Breast epithelium (tissue), 4 donors: ENCODE measurements around the gene CCDC47. TPM values are rescaled to one million over a fixed set of nuclear protein-coding genes. Genes with fewer than 3 reads are reported as not detected.
A peak's percentile ranks its signal among the peaks of the same experiment; 100 is the strongest.

ENCODE experiments used
- DNase-seq, 2 donors: peaks; one replicate each; pipeline ENCODE4 v3.0.0-alpha.2; 2019; ENCODE audit warnings: low spot score in 2 of 2
- H3K27ac ChIP-seq, 2 donors: fragments of 200-600 bp; sonication (generic) in 1 of 2; one replicate each; pipeline ENCODE4 v1.5.1; 2016 to 2019; ENCODE audit warnings: mild to moderate bottlenecking in 1 of 2
- H3K27me3 ChIP-seq, 2 donors: fragments of 200-600 bp; sonication (generic) in 1 of 2; one replicate each; pipeline versions ENCODE4 v1.5.1 to v1.6.0; 2017 to 2019; ENCODE audit warnings: control low read depth in 1 of 2, mild to moderate bottlenecking in 1 of 2
- H3K36me3 ChIP-seq: fragments of 200-600 bp; one replicate; pipeline ENCODE4 v1.5.1; 2019
- H3K4me1 ChIP-seq, 2 donors: fragments of 200-600 bp; sonication (generic); one replicate each; pipeline ENCODE4 v1.5.1; 2016 to 2019; ENCODE audit warnings: control low read depth in 1 of 2
- H3K4me3 ChIP-seq, 3 donors: fragments of 200-600 bp; sonication (generic); 1 replicate in 2 of 3; 2 replicates in 1 of 3; pipeline ENCODE4 v1.5.1; 2016 to 2019; ENCODE audit warnings: mild to moderate bottlenecking in 3 of 3, moderate library complexity in 2 of 3
- H3K9me3 ChIP-seq, 2 donors: fragments of 200-600 bp; sonication (generic) in 1 of 2; one replicate each; pipeline ENCODE4 v1.5.1; 2016 to 2019; ENCODE audit warnings: control low read depth in 1 of 2
- CTCF ChIP-seq, 3 donors: fragments of 450-650 bp; IDR thresholded peaks; one replicate each; pipeline ENCODE4 v1.5.1; 2016 to 2017; ENCODE audit warnings: antibody characterized with exemption in 3 of 3, mild to moderate bottlenecking in 3 of 3, moderate library complexity in 3 of 3
- POLR2A ChIP-seq: fragments of 450-650 bp; IDR thresholded peaks from one replicate; pipeline ENCODE4 v1.6.1; 2016; ENCODE audit warnings: antibody characterized with exemption, mild to moderate bottlenecking, moderate library complexity
- POLR2AphosphoS5 ChIP-seq, 3 donors: sonication (generic); formaldehyde crosslinking; IDR thresholded peaks; one replicate each; pipeline ENCODE4 v1.6.1; 2017; ENCODE audit warnings: antibody characterized with exemption in 3 of 3
- intact Hi-C: fragments of 100-400 bp; cut with DNase I; formaldehyde crosslinking; loops from one replicate; pipeline ENCODE4 v1.15.1; 2023; ENCODE audit warnings: low total_unique reads
- total RNA-seq, 3 donors: library from RNA; depleted of rRNA; stranded (reverse); fragments of >200 nt; gene quantifications; one replicate each; pipeline ENCODE4 v1.1.0, GENCODE V29; 2016

CCDC47 gene
- total RNA-seq, 3 donors from 2014 or later = 54.1 to 89.5 (median 81.7) TPM

DNA sequence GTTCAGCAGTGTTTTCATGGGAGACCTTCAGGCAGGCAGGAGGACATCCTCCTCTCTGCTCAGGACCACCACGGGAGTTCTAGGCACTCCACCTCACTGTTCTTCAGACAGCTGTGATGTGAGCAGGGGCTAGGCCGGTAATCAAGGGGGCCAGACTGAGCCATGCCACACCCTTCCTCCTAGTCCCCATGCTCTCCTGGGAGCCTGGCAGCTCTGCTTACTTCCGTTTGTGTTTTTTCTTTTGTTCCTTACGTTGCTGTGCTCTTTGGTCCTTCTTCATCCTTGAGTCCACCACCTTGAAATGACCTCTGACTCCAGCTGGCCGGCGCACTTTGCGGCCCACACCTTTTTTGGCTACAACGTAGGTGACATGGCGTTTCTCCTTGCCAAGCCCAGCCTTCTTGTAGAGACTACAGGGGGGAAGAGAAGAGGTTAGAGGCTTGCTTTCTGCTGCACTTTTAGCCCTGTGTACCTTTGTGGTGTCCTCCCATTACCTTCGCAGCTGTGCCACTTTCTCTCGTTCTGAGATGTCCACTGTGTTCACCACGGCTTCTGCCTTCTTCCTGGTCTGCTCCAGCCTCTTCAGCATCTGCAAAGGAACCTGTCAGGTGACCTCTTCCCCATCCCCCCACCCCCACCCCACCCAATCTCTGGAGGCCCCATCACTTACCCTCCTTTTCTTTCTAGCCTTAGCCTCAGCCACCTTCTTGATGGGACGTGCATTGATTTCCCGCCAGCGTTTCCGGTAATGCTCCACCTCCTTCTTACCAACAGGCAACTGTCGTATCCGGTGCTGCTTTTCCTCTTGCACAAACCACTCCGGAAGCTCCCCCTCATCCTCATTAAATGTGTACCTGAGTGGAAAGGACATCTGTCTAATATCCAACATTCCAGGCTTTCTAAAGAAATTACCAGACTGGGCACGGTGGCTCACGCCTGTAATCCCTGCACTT, 46.5 kb upstream of the CCDC47 start:
- no peak for DNase-seq
- Histone ChIP-seq H3K4me1 (no peaks in the 10 kb centered on the region), H3K36me3 (peaks cover 31% of the 10 kb centered on the region), H3K9me3 (no peaks in the 10 kb centered on the region), H3K27ac (peak overlapping the region; percentile 17 to 49), H3K4me3 (no peak overlapping the region), H3K27me3 (no peaks in the 10 kb centered on the region)
- intact Hi-C loops = no loop called here
- TF ChIP-seq POLR2A (no peak), CTCF (IDR thresholded peaks at IDR 0.05) (no peak), POLR2AphosphoS5 (IDR thresholded peaks at IDR 0.05) (no peak)

DNA sequence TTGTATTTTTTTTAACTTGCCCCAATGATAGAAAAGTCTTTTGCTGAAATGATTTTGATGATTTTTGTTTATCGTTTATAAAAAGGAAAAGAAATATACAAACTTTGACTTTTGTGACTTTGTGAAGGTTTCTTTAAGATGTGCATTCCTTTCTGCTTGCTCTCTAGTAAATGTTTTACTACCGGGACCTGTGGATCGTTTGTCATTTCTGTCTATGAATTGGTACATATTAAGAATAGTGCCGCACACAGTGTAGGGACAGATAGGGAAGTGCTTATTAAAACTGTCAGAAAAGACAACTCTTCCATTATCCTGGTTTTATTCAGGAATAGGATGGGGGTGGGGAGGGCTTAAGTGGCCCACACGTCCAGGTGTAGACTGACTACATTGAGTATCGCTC, 45.7 kb upstream of the CCDC47 start:
- no peaks in the 10 kb centered on the region for H3K4me1 ChIP-seq
- no peaks in the 10 kb centered on the region for H3K9me3 ChIP-seq
- DNase-seq = no peak
- H3K27me3 ChIP-seq = no peaks in the 10 kb centered on the region
- H3K27ac ChIP-seq = peak overlapping the region in 1 of 2 donors; percentile 49
- intact Hi-C loops = no loop called here
- peaks cover 31% of the 10 kb centered on the region for H3K36me3 ChIP-seq
- no peak for TF ChIP-seq POLR2AphosphoS5 (IDR thresholded peaks at IDR 0.05)
- no peak for TF ChIP-seq CTCF (IDR thresholded peaks at IDR 0.05)
- TF ChIP-seq POLR2A = no peak
- no peak overlapping the region for H3K4me3 ChIP-seq

DNA sequence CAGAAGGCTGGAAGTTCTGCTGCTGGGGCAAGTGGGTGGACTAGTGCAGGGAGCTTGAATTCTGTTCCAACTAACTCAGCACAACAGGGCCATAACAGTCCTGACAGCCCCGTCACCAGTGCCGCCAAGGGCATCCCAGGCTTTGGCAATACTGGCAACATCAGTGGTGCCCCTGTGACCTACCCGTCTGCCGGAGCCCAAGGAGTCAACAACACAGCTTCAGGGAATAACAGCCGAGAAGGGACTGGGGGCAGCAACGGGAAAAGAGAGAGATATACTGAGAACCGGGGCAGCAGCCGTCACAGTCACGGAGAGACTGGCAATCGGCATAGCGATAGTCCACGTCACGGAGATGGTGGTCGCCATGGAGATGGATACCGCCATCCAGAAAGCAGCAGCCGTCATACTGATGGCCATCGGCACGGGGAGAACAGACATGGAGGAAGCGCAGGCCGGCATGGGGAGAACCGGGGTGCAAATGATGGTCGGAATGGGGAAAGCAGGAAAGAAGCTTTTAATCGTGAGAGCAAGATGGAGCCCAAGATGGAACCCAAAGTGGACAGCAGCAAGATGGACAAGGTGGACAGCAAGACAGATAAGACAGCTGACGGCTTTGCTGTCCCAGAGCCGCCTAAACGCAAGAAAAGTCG, 44.5 kb upstream of the CCDC47 start:
- Histone ChIP-seq H3K4me1 (no peaks in the 10 kb centered on the region), H3K27ac (no peak overlapping the region), H3K4me3 (no peak overlapping the region), H3K27me3 (no peaks in the 10 kb centered on the region), H3K9me3 (no peaks in the 10 kb centered on the region), H3K36me3 (peaks cover 36% of the 10 kb centered on the region)
- TF ChIP-seq CTCF (IDR thresholded peaks at IDR 0.05) = no peak
- TF ChIP-seq POLR2AphosphoS5 (IDR thresholded peaks at IDR 0.05) = no peak
- no peak for TF ChIP-seq POLR2A
- intact Hi-C loops = no loop called here
- no peak for DNase-seq

DNA sequence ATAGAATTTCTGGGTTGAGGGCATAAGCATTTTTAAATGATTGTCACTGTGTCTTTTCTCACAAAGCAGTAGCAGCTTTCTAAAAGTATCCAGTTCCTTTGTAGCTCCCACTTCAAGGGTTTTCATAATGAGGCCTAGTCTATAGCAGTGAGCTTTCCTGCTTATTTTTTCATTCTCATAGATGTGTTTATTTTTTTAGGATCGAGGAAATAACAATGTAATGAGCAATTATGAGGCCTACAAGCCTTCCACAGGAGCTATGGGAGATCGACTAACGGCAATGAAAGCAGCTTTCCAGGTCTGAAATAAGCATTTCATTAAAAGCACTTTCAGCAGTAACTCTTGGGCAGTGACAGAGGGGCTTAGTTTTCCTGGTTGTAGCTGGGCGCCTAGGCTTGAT, 43.3 kb upstream of the CCDC47 start:
- Histone ChIP-seq H3K36me3 (peaks cover 43% of the 10 kb centered on the region), H3K9me3 (no peaks in the 10 kb centered on the region), H3K27ac (no peak overlapping the region), H3K4me3 (no peak overlapping the region), H3K27me3 (no peaks in the 10 kb centered on the region), H3K4me1 (no peaks in the 10 kb centered on the region)
- intact Hi-C loops = no loop called here
- TF ChIP-seq CTCF (IDR thresholded peaks at IDR 0.05) (no peak), POLR2A (no peak), POLR2AphosphoS5 (IDR thresholded peaks at IDR 0.05) (no peak)
- no peak for DNase-seq

GRCh38 chr17:63816123-63816522, 42.7 kb upstream of the CCDC47 start:
- no peak for DNase-seq
- intact Hi-C loops = no loop called here
- peaks cover 40% of the 10 kb centered on the region for H3K36me3 ChIP-seq

More at GRCh38 chr17:63816123-63816522, 42.7 kb upstream of the CCDC47 start:
- no peak overlapping the region for H3K4me3 ChIP-seq
- no peaks in the 10 kb centered on the region for H3K27me3 ChIP-seq
- TF ChIP-seq POLR2AphosphoS5 (IDR thresholded peaks at IDR 0.05) (no peak), CTCF (IDR thresholded peaks at IDR 0.05) (no peak)
- H3K27ac ChIP-seq = no peak overlapping the region
- H3K4me1 ChIP-seq = no peaks in the 10 kb centered on the region
- no peaks in the 10 kb centered on the region for H3K9me3 ChIP-seq
